Dermis blood vessel endothelial cell (primary cell): ENCODE measurements around the gene TMOD3. TPM values are rescaled to one million over a fixed set of nuclear protein-coding genes. Genes with fewer than 3 reads are reported as not detected.
"Not testable (repeated sequence)": the region's sequence is repeated elsewhere in the genome, so short reads cannot be mapped to it uniquely, and the experiment has no call there.

Experiments
- DNase-seq: peaks from one replicate; pipeline ENCODE4 v3.0.0; 2010
- total RNA-seq: library from RNA; depleted of rRNA; stranded (reverse); fragments of >200 nt; gene quantifications from 2 replicates; pipeline ENCODE4 v1.2.3, GENCODE V29; 2014

The TMOD3 gene
- total RNA-seq, 1 donor from 2014 or later = 86.6 TPM

- no peak for DNase-seq
Measured at GRCh38 chr15:51864408-51865056, 35.1 kb downstream of the TMOD3 start.

DNA sequence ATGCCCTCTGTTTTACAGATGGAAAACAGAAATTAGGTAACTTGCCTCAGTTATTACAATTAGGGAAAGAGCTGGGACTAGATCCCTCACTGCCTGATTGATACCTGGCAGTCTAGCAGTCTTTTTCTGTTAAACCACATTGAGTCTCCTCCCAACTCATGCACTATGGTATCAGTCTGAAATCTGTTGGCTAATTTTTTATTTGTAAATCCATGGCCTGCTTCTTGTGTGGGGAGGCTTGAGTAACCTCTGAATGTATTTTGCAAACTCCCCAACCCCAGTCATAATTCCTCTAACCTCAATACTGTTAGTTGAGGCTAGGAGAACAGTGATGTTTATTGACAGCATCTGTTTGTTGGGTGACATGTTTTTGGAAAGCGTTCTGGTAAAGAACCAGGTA lies 35.9 kb downstream of the TMOD3 start:
- DNase-seq = no peak

DNA sequence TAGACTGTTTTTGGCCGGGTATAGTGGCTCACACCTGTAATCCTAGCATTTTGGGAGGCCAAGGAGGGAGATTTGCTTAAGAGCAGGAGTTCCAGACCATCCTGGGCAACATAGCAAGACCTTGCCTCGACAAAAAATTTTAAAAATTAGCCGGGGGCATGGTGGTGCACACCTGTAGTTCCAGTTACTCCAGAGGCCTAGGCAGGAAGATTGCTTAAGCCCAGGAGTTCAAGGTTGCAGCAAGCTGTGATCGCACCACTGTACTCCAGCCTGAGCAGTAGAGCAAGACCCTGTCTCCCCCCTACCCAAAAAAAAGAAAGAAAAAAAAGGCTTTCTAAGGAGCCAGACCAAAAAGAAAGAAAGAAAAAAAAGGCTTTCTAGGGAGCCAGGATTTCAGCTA lies 36.7 kb downstream of the TMOD3 start:
- DNase-seq = no peak

DNA sequence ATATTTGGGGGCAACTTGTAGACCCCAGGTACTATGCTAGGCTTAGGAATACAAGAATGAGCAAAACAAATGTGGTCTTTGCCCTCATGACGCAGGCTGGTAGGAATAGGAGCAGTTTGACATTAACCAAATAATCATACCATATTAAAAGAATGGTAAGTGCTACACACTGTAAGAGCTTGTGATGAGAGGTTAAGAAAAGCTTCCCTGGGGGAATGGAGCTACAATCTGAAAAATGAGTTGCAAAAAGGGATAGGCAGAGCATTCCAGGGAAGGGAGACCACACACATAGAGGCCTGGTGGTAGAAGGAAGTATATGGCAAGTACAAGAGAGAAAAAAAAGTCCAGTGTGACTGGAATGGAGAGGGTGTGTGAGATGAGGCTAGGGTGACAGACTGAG lies 37.3 kb downstream of the TMOD3 start:
- DNase-seq = no peak

DNA sequence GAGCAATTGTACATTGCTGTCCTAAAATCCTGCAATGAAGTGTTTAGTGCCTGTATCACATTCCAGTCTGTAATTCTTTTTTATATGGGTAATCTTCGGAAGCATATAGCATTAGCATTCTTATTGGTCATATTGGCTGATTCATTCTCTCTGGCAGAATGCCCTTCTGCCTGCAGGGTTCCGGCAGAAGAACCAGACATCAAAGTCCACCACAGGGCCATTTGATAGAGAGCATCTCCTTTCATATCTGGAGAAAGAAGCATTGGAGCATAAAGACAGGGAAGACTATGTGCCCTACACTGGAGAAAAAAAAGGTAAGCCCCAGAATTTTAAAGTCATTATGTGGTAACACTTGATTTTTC lies 39.6 kb downstream of the TMOD3 start:
- peak; percentile 73 for DNase-seq

- DNase-seq = no peak
Measured at GRCh38 chr15:51870774-51871173, 41.3 kb downstream of the TMOD3 start.

DNA sequence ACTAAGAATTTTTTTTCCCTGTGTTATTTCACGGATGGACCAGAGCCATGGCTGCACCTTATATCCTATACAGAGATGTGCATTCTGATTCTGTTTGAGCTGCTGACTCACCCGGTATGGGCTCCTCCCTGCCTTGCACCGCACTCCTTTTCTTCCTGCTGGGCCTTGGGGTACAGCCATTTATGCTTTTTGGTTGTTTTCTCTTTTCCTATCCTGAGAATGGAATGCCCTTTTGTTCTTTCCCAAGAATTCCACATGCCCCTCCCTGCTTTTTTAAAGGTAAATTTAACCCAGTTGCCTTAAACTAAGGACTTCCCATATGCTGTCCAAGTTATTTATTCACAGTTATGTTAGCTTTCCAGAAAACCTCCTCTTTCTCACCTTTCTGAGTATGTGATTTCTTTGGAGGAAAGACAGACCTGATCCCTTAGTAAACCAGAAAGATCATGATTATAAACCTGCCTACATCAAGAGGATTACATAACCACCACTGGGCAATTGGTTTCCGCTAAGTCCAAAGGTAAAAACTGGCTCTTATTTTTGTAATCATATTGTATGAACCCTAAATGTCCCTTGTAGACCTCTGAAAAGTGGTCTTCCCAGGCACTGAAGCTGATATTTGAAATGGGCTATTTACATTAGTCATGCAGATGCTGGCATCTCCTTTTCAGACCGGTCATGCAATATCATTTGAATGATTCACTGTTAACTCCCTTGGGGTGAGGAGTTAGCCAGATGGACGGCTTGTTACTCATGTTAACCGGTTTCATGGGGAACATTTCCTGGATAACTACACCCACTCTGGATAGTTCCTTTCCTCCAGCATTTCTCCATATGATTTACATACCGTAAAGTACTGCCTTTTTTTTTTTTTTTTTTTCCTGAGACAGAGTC lies 45.5 kb downstream of the TMOD3 start:
- peak; percentile 96 for DNase-seq

DNA sequence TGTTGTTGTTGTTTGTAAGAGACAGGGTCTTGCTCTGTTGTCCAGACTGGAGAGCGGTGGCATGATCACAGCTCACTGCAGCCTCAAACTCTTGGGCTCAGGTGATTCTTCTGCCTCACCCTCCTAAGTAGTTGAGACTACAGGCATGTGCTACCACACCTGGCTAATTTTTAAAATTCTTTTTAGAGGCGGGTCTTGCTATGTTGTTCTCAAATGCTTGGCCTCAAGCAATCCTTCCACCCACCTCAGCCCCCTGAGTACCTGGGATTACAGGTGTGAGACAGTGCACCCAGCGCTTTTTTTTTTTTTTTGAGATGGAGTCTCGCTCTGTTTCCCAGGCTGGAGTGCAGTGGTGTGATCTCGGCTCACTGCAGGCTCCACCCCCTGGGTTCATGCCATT lies 46.7 kb downstream of the TMOD3 start:
- no peak for DNase-seq

DNA sequence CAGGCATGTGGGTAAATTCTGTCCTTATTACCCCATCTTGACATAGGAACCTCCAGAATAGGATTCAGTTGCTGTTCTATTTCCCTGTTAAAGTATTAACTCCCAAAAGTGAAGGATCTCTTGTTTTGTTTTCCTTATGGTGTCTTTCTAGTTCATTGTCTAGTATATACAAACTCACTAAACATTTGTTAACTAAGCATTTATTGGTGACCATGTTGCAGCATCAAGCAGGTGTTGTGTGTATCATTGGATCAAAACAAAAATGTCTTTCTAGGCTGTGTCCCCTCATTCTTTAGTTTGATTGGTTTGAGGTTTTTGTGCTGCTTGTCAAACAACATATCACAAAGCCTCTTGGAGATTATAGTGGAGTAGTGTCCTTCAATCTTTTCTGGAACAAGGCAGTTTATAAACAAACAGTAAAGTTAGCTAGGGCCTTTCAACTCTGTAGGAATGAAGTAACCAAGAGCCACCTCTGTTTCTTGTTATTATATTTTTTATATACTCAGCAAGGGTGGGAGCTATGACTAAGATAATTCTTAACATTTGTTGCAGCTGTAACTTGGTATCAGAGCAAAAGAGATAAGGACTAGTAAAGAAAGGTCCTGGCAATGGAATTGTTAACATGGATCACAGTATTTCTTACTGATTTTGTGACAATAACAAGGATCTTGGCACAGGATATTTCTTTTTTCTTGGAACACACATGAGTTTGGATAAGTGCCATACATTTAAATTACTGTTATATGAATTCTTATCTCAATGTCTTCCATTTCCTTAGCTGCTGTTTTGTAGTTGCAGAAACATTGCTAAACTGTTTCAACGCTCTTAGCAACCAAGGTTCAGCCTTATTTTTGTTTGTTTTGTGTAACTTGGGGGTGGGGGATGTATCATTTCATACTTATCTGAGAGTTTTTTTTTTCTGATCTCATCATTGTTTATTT lies 49.3 kb downstream of the TMOD3 start:
- DNase-seq = peak; percentile 98

GRCh38 chr15:51879555-51879954 lies 50.1 kb downstream of the TMOD3 start:
- peak; percentile 43 for DNase-seq

DNA sequence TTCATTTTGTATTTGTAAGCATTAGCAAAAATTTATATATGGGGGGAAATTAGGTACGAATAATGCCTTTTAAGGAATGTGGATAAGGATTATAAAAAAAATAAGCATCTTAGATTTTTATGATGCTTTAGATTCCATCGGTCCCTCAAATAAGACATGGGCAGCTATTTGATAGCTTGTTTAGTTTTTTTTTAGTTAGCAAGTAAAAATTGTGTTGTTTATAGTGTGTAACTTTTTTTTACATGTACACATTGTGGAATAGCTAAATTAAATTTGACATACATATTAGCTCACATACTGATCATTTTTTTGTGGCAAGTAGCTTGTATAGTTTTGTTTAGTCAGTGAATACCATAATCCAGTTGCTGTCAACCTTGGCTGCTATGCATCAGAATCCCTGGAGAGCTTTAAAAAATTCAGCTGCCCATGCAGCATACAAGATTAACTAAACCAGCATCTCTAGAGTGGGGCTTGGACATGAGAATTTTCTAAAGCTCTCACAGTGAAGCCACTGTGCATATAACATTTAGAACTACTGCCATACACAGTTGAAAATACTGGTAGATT lies 53.9 kb downstream of the TMOD3 start:
- no peak for DNase-seq

GRCh38 chr15:51884041-51884440 lies 54.6 kb downstream of the TMOD3 start:
- DNase-seq = no peak

DNA sequence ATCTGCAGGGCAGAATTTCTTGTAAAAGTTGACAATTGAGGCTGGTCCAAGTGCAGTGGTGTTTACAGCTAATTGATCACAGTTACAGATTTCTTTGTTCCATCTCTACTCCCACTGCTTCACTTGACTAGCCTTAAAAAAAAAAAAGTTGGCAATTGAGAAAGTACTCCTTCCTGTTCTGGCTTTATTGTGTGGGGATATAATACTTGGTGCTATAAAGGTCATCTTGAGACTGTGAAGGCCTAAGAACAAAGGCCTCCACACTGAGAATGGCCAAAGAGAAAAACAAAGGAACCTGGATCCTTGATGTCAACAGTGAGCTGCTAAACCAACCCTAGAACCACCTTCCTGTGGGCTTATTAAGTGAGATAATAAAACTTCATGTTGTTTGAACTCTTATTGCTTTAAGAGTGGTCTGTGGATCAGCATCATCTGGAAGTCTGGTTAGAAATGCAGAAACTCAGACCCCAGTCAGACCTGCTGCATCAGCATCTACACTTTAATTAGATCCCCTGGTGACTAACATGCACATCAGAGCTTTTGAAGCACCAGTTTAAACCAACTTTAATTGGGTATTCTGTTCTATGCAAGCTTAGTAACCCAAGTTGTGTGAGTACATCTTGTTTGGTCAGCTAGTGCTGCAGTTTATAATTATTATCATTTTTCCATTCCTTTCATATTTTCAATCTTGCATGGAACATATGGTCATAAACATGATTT lies 55.2 kb downstream of the TMOD3 start:
- peak; percentile 86 for DNase-seq

GRCh38 chr15:51885758-51886157 lies 56.3 kb downstream of the TMOD3 start:
- not testable (repeated sequence) for DNase-seq

DNA sequence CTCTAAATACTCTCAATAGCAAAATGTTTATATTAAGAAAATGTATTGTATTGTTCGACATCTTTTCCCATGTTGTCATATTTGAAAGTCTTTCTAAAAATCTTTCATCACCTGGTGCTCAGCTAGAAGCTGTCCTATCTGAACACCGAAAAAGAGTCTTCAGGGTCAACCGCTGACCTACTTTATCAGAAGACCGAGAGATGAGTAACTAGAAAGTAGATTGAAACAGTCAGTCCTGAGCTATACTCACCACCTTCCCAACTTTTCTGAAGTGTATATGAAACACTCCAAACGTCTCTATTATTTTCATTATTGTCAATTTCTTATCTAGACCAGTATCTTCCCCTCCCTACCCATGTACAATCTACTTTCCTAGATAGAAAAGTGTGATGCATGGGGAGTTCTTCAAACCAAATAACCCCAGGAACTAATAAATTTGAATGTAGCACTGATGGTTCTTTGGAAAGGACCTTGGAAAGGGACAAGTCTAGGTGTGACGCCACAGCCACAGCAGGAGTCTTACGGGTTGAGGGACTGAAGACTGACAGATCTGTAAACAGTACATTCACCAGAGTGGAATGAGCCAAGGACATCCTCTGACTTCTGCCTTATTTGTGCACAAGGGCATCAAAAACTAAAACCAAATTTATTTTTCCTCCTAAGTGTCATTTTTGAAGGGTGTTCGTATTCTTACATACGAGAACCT lies 58.6 kb downstream of the TMOD3 start:
- no peak for DNase-seq

DNA sequence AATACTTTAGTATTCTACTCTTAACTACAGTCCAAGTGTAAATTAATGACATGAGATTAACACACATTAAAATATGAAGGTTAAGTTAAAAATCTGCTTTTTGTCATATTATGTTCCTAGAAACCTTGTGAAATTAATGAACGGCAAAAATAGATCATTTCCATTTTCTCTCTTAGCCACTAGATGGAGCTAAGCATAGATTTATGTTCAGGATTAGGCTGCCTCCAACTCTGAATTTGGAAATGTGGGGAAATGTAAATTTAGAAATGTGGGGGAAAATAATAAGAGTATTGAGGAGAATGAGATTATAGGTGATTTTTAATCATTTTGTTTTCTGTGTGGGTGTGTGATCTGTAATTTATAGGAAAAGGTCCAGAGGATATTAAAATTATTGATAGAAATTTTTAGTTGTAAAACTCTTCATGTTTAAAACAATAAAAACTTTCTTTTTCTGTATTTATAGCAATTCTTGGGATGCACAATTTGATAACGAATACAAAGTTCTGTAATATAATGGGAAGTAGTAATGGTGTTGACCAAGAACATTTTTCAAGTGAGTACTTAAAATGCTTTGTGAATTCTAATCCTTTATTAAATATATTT lies 59.2 kb downstream of the TMOD3 start:
- peak; percentile 54 for DNase-seq

DNA sequence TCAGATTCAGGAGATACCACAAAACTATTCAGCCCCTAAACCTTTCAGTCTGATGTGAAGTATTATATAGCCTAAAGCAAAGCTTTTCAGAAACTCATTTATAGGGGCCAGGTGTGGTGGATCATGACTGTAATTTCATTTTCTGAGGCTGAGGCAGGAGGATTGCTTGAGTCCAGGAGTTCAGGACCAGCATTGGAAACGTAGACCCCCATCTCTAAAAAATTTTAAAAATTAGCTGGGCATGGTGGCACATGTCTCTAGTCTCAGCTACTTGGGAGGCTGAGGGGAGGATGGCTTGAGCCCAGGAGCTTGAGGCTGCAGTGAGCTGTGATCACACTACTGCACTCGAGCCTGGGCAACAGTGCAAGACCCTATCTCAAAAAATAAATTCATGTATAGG lies 60.0 kb downstream of the TMOD3 start:
- DNase-seq = no peak

DNA sequence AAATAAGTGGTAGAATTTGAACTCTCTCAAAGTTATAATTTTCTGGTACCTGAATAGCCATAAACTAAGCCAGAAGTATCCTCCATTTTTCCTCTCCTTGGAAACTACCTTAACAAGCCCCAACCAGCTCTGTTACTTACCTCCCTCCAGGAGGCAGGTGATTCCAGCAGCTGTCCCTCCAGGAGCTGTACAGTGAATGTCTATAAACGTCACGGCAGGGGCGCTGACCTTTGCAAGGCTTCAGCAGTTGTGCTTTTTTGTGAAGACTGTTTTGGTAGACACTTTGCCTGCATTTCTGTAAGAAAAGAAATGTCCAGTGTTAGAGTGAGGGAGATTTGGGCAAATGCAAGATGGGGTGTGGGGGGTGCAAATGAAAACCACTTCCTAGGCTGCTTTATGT lies 75.0 kb downstream of the TMOD3 start:
- no peak for DNase-seq

DNA sequence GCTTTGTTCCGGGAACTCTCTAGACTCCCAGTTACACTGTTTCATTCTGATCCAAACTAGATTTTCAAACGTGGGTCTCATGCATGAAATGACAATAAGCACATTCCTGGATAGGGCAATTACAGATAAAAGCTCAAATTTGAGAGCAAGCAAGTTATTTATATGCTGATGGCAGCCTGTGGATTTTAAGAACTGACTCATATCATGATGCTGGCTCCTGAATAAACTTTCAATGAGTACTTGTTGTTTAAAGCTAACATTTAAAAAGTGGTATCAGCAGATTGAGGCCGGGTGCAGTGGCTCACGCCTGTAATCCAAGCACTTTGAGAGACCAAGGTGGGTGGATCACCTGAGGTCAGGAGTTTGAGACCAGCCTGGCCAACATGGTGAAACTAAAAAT lies 75.5 kb downstream of the TMOD3 start:
- DNase-seq = no peak

GRCh38 chr15:51907136-51907862 lies 77.8 kb downstream of the TMOD3 start:
- DNase-seq = no peak
